ENCODE results near the gene MYADML2.
A peak's percentile ranks its signal among the peaks of the same experiment; 100 is the strongest.
"Not testable (repeated sequence)": the region's sequence is repeated elsewhere in the genome, so short reads cannot be mapped to it uniquely, and the experiment has no call there.

Gene MYADML2

GRCh38 chr17:81922566-81923301, 24.3 kb downstream of the MYADML2 start:
- peak; percentile 69 for DNase-seq

- no peak for DNase-seq
These were observed 25.0 kb downstream of the MYADML2 start for GRCh38 chr17:81921996-81922565.

DNA sequence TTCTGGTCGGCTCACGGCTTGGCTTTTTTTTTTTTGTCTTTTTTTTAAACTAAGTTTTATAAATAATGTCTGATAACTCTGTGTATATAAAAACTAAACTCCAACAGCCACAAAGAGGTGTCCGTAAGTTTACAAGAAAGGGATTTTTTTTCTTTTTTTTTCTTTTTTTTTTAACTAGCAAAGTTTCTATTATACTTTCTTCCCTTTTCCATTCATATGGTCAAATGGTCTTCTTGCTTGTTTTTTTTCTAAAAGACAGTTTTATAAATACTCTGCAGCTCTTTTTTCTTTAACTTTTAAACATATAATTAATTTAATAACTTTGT, 25.5 kb downstream of the MYADML2 start:
- DNase-seq, result no peak

DNA sequence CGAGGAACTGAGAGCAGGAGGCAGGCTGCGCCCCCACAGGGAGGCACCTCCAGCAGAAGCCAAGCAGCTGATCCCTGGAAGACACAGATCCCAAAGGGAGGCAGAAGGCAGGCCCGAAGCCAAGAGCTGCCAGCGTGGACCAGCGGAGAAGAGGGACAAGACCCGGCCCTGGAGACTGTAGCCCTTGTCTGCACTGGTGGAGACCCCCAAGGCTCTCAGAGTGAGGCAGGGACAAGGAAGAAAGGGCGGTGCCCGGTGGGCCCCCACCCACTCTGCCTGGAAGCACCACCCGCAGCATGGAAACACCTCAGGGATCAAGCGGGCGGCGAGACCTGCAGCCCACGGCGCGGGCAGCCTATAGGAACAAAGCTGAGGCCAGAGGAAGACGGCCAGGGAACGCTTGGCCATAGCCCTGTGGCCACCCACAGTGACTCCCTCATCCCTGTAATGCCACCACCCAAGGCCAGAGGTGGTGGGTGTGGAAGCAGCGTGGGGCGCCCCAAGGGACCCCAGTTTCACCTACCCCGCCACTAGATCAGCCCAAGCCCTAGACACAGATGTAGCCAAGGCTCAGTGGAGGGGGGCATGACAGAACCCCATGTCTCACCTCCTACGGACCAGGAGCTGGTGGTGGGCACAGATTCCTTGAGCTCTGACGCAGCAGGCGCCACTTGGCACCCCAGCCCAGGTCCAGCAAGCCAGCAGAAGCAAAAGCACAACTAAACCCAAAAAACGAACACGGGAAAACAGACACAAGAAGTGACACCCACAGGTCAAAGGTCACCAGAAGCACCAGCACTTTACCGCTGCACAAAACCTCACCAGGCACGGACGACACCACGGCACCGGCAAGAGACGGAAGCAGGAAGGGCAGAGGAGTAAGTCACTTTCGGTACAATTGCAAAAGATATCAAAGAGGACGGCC, 26.2 kb downstream of the MYADML2 start:
- peak; percentile 90 for DNase-seq

GRCh38 chr17:81918832-81919545, 28.0 kb downstream of the MYADML2 start:
- peak; percentile 90 for DNase-seq

GRCh38 chr17:81918333-81918669, 28.7 kb downstream of the MYADML2 start:
- not testable (repeated sequence) for DNase-seq

DNA sequence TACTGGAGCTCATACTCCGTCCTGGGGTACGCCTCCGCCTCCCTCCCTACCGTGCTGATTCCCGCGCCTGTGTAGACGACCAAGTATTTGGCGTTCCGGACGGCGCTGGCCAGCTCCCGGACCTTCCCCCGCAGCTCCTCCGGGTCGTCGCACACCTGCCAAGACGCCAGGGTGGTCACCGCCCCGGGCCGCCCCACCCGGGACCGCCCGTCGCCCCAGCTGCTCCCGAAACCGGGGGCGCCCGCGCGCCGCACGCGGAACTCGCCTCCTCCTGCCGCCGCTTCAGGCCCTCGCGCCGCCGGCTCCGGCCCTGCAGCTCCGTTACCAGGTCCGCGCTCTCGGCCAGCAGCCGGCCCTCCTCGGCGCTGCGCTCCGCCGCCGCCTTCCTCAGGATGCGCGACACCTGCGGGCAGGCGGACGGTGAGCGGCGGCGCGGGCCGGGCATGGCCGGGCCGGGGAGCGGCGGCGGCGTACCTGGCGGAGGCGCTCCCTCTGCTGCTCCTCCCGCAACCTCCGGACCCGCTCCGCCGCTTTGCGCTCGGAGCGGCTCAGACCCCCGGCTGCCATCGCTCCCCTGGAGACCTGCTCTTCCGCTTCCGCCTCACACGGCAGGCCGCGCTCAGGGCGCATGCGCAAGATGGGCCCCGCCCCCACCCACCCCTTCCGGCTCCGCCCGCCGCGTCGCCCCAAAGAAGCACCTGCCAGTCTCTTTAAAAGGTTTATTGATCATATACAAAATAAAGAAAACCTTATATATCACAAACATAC, 29.3 kb downstream of the MYADML2 start, which contains the start of gene SIRT7:
Gene SIRT7, minus strand, starts transcription at position 612 of the 768 bp plus-strand sequence. Its CDS starts 45 bp downstream, at position 567.
- peak; percentile 75 for DNase-seq

- peak; percentile 39 for DNase-seq
These were observed 30.6 kb downstream of the MYADML2 start for GRCh38 chr17:81916234-81917001.

GRCh38 chr17:81915331-81915730, 31.7 kb downstream of the MYADML2 start:
- DNase-seq, result no peak

- DNase-seq, result no peak
These were observed 32.8 kb downstream of the MYADML2 start for GRCh38 chr17:81914103-81914850.

- no peak for DNase-seq
These were observed 33.5 kb downstream of the MYADML2 start for GRCh38 chr17:81913394-81914102.

DNA sequence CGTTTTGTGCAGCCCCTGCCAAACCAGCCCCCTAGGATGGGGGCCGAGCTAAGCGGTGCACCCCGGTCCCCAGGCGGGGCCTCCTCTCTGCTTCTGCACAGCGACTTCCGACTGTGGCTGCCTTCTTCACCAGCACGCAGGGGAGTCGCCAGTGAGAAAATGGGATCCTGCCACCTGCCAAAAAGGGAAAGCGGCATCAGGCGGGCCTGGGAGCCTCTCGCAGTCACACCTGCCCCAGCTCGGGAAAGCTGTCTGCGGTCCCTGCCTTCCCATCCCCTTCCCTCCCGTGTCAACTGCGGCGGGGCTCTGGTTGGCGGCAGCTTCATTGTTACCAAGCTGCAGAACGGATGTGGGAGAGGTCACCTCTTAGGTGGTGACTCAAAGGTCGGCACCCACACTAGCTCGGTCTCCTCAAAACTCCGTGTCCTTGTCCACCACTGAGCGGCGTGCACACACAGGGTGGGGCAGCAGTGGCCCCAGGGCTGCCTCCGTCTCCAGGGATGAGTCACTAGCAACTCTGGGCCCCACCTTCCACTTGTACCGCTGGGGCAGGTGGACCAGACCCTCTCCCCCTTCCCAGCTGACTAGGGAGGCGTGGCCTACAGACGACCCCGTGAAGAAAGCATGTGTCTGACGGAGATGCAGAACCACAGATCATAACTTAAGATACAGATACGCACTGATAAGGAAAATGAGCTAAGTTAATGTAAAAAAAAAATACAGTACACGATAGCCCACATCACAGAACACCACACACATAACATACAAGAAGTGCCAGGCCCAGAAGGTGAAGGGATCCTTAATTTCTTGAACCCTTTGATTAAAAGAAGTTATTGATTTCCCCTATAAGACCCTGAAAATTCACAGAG, 34.4 kb downstream of the MYADML2 start:
- no peak for DNase-seq

- no peak for DNase-seq
These were observed 35.1 kb downstream of the MYADML2 start for GRCh38 chr17:81911969-81912368.

- DNase-seq, result peak; percentile 70
These were observed 35.6 kb downstream of the MYADML2 start, which contains the start of gene PCYT2 for GRCh38 chr17:81911277-81911961. Gene PCYT2 (minus strand): TSS chr17:81911399. CDS start chr17:81911355, 44 bp downstream.

- DNase-seq, result no peak
These were observed 36.2 kb downstream of the MYADML2 start for GRCh38 chr17:81910840-81911276.

GRCh38 chr17:81909966-81910839, 36.8 kb downstream of the MYADML2 start:
- DNase-seq, result no peak

- no peak for DNase-seq
These were observed 37.8 kb downstream of the MYADML2 start for GRCh38 chr17:81909231-81909630.
